Ishikawa (cell line): ENCODE data around the gene MTG2.

Experiments
- CEBPB ChIP-seq: IDR thresholded peaks from 2 replicates; pipeline ENCODE4 v1.6.1; 2012
- CREB1 ChIP-seq: IDR thresholded peaks from 2 replicates; pipeline ENCODE4 v1.6.1; 2012; ENCODE audit warnings: low read depth
- EGR1 ChIP-seq: IDR thresholded peaks from 2 replicates; pipeline ENCODE4 v1.6.1; 2012
- EP300 ChIP-seq: IDR thresholded peaks from 2 replicates; pipeline ENCODE4 v1.6.1; 2012; ENCODE audit warnings: borderline replicate concordance
- FOXM1 ChIP-seq: IDR thresholded peaks from 2 replicates; pipeline ENCODE4 v1.6.1; 2012; ENCODE audit warnings: low read depth, borderline replicate concordance
- MAX ChIP-seq: IDR thresholded peaks from 2 replicates; pipeline ENCODE4 v1.6.1; 2012
- NFIC ChIP-seq: IDR thresholded peaks from 2 replicates; pipeline ENCODE4 v1.6.1; 2012
- RAD21 ChIP-seq: IDR thresholded peaks from 2 replicates; pipeline ENCODE4 v1.6.1; 2012; ENCODE audit warnings: low read depth
- REST ChIP-seq: IDR thresholded peaks from 2 replicates; pipeline ENCODE4 v1.6.1; 2012; ENCODE audit warnings: low read depth, mild to moderate bottlenecking
- TAF1 ChIP-seq: IDR thresholded peaks from 2 replicates; pipeline ENCODE4 v1.6.1; 2012; ENCODE audit warnings: low read depth, mild to moderate bottlenecking
- TCF12 ChIP-seq: IDR thresholded peaks from 2 replicates; pipeline ENCODE4 v1.6.1; 2012; ENCODE audit warnings: low read depth
- TEAD4 ChIP-seq: IDR thresholded peaks from 2 replicates; pipeline ENCODE4 v1.6.1; 2012
- USF1 ChIP-seq: IDR thresholded peaks from 2 replicates; pipeline ENCODE4 v1.6.1; 2012
- YY1 ChIP-seq: IDR thresholded peaks from 2 replicates; pipeline ENCODE4 v1.6.1; 2012; ENCODE audit warnings: low read depth
- ZBTB7A ChIP-seq: IDR thresholded peaks from 2 replicates; pipeline ENCODE4 v1.6.1; 2012; ENCODE audit warnings: low read depth

The MTG2 gene

GRCh38 chr20:62240020-62240685 is 57.3 kb downstream of the MTG2 start:
- TF ChIP-seq FOXM1 (no peak), MAX (no peak), CEBPB (no peak), RAD21 (no peak), CREB1 (no peak), TAF1 (no peak), ZBTB7A (no peak)

GRCh38 chr20:62241506-62241905 is 58.7 kb downstream of the MTG2 start:
- TF ChIP-seq EGR1 = no peak
- TF ChIP-seq CEBPB = no peak
- no peak for TF ChIP-seq TAF1
- TF ChIP-seq ZBTB7A = no peak
- no peak for TF ChIP-seq USF1
- no peak for TF ChIP-seq FOXM1
- TF ChIP-seq TCF12 = no peak
- no peak for TF ChIP-seq MAX
- no peak for TF ChIP-seq CREB1
- TF ChIP-seq YY1 = no peak
- TF ChIP-seq EP300 = no peak
- TF ChIP-seq NFIC = no peak
- no peak for TF ChIP-seq REST

GRCh38 chr20:62242176-62242575 is 59.3 kb downstream of the MTG2 start:
- TF ChIP-seq TEAD4 = no peak
- TF ChIP-seq USF1 = no peak
- no peak for TF ChIP-seq TCF12
- no peak for TF ChIP-seq TAF1

- no peak for TF ChIP-seq YY1
- TF ChIP-seq CEBPB = no peak
- no peak for TF ChIP-seq EGR1
- no peak for TF ChIP-seq RAD21
These were observed 60.3 kb downstream of the MTG2 start for GRCh38 chr20:62243106-62243505.

GRCh38 chr20:62243906-62244515 is 61.2 kb downstream of the MTG2 start:
- TF ChIP-seq MAX = no peak
- TF ChIP-seq EGR1 = no peak
- TF ChIP-seq YY1 = no peak
- no peak for TF ChIP-seq USF1
- no peak for TF ChIP-seq EP300
- TF ChIP-seq ZBTB7A = no peak
- no peak for TF ChIP-seq TCF12
- TF ChIP-seq REST = no peak
- no peak for TF ChIP-seq CEBPB
- no peak for TF ChIP-seq FOXM1

GRCh38 chr20:62244644-62245108 is 61.8 kb downstream of the MTG2 start:
- TF ChIP-seq YY1 (no peak), RAD21 (no peak), CREB1 (no peak), TCF12 (no peak), TEAD4 (no peak), ZBTB7A (no peak), TAF1 (no peak), MAX (no peak), FOXM1 (no peak), CEBPB (no peak), EGR1 (no peak), NFIC (no peak), USF1 (no peak), EP300 (no peak), REST (no peak)
